Non-pigmented ciliary epithelial cell (primary cell): ENCODE results near the gene CFAP54.
"Not testable (repeated sequence)": the region's sequence is repeated elsewhere in the genome, so short reads cannot be mapped to it uniquely, and the experiment has no call there.

Experiments used
- DNase-seq: peaks from one replicate; pipeline ENCODE4 v3.0.0-alpha.2; 2010; ENCODE audit warnings: low read depth

CFAP54 gene

GRCh38 chr12:96478011-96478410 is 11.4 kb upstream of the CFAP54 start:
- no peak for DNase-seq

GRCh38 chr12:96482086-96482485 is 7.3 kb upstream of the CFAP54 start:
- no peak for DNase-seq

- no peak for DNase-seq
Observed at GRCh38 chr12:96483116-96483515, 6.3 kb upstream of the CFAP54 start.

- DNase-seq = no peak
Observed at GRCh38 chr12:96486751-96487613, 2.4 kb upstream of the CFAP54 start.

GRCh38 chr12:96487634-96488033 is 1.7 kb upstream of the CFAP54 start:
- no peak for DNase-seq

- DNase-seq = no peak
Observed at GRCh38 chr12:96493106-96493505, 3.7 kb downstream of the CFAP54 start.

GRCh38 chr12:96494154-96494553 is 4.8 kb downstream of the CFAP54 start:
- not testable (repeated sequence) for DNase-seq

- DNase-seq = no peak
Observed at GRCh38 chr12:96495155-96495554, 5.8 kb downstream of the CFAP54 start.

- no peak for DNase-seq
Observed at GRCh38 chr12:96495841-96496545, 6.6 kb downstream of the CFAP54 start.

GRCh38 chr12:96496944-96497343 is 7.6 kb downstream of the CFAP54 start:
- no peak for DNase-seq

GRCh38 chr12:96497855-96498254 is 8.5 kb downstream of the CFAP54 start:
- no peak for DNase-seq

GRCh38 chr12:96500693-96501092 is 11.3 kb downstream of the CFAP54 start:
- DNase-seq = no peak

GRCh38 chr12:96501133-96501761 is 11.9 kb downstream of the CFAP54 start:
- DNase-seq = no peak

- DNase-seq = no peak
Observed at GRCh38 chr12:96501908-96502307, 12.5 kb downstream of the CFAP54 start.

- no peak for DNase-seq
Observed at GRCh38 chr12:96502477-96502876, 13.1 kb downstream of the CFAP54 start.

GRCh38 chr12:96502949-96503532 is 13.7 kb downstream of the CFAP54 start:
- DNase-seq = no peak

- DNase-seq = no peak
Observed at GRCh38 chr12:96503976-96504375, 14.6 kb downstream of the CFAP54 start.

- no peak for DNase-seq
Observed at GRCh38 chr12:96506776-96507175, 17.4 kb downstream of the CFAP54 start.

GRCh38 chr12:96510306-96510764 is 21.0 kb downstream of the CFAP54 start:
- no peak for DNase-seq

GRCh38 chr12:96513166-96513565 is 23.8 kb downstream of the CFAP54 start:
- DNase-seq = no peak

GRCh38 chr12:96513681-96514080 is 24.3 kb downstream of the CFAP54 start:
- no peak for DNase-seq

- no peak for DNase-seq
Observed at GRCh38 chr12:96514328-96514727, 25.0 kb downstream of the CFAP54 start.
